Cortex of kidney (tissue), 1 donor: ENCODE data around the gene MFF.
"Not testable (repeated sequence)": the region's sequence is repeated elsewhere in the genome, so short reads cannot be mapped to it uniquely, and the experiment has no call there.

Experiments used
- DNase-seq: peaks from one replicate; lab custom pipeline; 2025; lab: John Stamatoyannopoulos, UW

The MFF gene

DNA sequence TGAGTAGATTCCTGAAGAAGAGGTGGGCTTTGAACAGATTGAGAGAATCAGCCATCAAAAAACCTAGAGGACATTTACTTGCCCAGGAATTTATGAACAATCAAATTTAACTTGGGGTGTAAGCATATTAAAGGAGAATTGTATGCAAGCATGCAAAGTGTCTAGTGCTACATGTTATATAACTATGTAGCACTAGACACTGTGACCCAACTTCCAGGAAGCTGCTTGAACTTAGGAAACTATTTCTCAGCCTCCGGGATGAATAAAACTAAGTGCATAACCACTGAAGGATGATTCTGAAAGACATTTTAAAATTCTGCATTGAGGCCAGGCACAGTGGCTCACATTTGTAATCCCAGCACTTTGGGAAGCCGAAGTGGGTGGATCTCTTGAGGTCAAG lies 12.4 kb downstream of the MFF start:
- no peak for DNase-seq

DNA sequence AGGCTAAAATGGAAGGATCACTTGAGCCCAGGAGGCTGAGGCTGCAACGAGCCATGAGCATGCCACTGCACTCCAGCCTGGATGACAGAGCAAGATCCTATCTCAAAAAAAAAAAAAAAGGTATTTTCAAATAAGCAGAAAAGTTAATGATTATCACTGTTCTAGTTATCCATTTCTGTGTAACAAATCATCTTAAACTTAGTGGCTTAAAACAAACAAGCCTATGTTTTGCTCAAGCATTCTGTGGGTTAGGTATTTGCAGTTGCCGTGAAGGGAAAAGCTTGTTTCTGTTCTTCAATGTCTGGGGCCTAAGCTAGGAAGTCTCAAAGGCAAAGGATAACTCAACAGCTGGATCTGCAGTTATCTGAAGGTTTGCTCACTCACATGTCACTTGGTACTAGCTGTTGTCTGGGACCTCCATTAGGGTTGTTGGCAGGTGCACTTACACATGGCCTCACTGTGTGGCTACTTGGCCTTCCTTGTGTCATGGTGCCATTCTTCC lies 14.1 kb downstream of the MFF start:
- DNase-seq = no peak

DNA sequence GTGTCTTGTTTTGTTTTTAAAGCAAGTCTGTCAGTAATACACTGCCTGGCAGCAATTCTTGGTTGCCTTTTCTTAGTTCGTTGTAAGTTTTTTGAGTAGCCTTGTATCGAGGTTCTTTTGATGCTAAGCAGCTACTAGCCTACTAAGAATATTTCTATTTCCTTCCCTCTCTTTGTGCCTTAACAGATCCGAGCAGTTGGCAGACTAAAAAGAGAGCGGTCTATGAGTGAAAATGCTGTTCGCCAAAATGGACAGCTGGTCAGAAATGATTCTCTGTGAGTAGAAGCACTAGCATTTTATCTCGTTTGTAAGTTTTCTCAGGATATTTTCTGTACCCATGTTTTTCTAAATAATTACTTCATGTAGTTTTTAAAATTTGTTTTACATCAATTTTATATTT lies 15.1 kb downstream of the MFF start:
- no peak for DNase-seq

DNA sequence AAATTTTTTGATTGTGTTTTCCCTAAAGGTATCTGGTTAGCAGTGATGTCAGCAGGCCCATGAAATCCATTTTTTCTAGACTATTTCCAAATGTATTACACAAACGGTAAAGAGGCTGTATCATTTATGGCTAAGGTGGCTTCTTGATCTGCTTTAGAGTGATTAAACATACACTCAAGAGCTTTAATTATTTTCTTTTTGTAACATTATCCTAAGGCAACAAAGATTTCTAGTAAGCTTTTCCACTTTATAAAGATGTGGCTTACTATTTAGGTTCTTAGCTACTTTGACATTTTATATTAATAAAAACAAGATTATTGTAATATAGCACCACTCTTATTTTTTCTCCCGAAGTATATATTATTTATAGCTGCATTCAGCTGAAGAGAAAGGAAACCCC lies 16.5 kb downstream of the MFF start:
- DNase-seq = no peak

DNA sequence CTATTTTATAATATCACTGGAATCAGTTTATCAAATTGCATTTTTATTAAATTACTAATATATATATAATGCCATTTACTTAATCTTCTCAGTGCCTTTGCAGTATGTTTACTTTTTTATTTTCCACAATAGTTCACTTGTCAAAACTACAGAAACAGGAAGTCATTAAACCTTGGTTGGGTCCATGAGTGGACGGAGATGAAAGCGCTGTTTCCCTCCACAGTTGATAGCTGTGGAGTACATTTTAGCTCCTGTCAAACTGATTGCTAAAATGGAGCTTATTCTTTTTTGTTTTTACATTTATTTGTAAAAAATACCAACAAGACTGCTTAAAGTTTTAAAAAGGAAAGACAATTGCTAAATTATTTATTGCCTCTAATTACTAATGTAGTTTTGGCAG lies 19.2 kb downstream of the MFF start:
- DNase-seq = no peak

DNA sequence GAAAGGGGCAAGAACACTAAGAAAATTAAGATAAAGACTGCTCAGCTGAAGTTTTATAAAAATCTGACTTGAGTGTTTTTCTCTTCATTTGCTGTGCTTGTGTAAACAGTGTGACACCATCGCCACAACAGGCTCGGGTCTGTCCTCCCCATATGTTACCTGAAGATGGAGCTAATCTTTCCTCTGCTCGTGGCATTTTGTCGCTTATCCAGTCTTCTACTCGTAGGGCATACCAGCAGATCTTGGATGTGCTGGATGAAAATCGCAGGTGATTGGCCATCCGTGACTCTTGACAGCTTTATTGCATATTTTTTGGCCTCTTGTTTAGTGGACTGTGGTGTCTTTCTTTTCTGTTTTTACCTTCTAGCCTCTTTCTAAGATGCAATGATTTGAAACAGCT lies 22.1 kb downstream of the MFF start:
- no peak for DNase-seq

DNA sequence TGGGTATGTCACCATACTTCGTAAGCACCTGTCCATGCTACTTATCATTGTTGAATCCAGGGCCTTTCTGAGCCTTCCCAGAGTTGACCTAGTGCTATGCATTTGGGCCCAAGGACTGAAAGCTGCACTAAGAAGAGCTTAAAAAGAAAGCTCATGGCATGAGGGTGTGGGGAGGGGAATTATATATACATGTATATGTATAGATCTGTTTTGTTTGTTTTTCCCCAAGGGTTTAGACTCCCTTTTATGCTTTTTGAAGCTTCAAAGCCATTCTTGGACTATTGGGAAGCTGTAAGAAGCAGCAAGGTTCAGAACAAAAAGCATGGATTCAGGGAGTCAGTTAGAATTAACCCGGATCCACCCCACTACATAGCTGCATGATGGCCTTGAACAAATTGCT lies 23.3 kb downstream of the MFF start:
- DNase-seq = no peak

DNA sequence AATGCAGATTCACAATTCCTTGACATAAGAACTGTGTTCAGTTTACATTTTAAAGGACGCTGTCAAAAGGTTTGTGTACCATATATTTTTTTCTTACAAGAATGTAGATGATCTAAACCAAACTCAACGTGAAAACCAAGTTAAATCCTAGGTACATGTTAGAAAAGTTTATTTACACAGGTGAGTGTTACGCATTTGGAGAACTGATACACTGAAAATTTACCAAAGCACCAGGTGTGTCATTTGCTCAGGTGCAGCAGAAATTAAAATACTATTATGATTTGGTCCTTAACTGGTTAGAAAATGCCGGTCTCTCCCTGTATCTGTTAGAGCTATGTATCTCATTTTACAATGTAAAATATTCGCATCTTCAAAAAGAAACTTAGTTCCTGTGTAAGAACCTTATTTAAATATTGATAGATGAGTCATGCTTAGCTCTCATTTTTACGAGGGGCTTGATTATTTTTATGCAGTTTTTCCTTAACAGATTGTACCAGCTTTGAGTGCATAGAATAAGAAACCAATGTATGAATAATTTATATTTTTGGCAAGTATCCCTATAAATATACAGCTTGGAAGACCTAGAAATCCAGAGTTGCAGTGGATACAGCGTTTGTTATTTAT lies 25.1 kb downstream of the MFF start:
- no peak for DNase-seq

DNA sequence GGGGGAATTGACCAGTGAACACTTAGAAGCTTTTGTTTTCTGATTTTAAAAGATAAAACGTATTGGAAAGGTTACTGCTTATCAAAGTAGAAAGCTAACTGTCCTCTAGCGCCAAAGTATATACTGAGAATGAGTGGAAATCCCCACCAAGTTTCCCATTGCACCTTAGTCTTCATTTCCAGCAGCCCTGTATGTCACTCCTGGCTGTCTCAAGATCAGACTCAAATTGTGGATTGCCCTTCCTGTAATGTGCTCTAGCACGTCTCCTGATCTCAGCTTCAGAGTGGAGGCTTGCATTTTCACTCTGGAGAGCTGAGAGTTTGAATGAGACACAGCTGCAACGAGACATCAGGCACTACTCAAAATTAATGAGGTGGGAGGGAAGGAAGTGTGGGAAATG lies 26.6 kb downstream of the MFF start:
- DNase-seq = no peak

DNA sequence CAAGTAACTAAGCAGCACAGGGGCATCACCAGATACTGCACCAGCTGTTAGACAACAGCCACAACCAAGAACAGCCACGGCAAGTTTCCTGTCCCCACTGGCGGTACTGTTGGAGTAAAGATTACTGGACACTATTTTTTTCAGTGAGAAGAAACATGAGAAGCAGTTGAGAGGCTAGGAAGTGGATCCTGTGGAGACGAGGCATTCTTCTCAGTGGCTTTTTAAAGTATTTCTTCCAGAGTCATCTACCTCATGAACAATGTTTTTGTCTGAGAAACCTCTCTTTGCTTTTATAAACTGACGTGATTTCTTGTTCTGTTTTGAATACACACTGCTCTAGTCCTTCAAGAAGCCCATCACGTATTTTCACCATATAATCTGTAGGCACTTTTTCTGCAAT lies 35.3 kb downstream of the MFF start:
- DNase-seq = no peak

DNA sequence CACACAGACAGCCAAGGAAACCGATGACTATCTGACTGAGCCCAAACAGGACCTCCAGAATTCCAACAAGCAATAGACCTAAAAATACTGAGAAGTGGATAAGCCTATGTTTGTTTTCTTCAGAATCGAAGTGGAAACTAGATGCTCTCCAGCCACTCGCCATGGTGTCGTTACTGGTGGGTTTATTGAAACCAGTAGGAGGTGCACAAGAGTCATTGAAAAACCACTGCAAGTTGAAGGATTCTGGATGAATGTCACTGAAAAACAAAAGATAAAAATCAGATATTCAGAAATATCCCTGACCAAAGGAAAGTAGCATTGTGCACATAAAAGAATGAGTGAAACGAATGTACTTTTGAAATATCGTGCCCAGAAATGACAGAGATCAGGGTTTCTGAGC lies 38.7 kb downstream of the MFF start:
- DNase-seq = no peak

DNA sequence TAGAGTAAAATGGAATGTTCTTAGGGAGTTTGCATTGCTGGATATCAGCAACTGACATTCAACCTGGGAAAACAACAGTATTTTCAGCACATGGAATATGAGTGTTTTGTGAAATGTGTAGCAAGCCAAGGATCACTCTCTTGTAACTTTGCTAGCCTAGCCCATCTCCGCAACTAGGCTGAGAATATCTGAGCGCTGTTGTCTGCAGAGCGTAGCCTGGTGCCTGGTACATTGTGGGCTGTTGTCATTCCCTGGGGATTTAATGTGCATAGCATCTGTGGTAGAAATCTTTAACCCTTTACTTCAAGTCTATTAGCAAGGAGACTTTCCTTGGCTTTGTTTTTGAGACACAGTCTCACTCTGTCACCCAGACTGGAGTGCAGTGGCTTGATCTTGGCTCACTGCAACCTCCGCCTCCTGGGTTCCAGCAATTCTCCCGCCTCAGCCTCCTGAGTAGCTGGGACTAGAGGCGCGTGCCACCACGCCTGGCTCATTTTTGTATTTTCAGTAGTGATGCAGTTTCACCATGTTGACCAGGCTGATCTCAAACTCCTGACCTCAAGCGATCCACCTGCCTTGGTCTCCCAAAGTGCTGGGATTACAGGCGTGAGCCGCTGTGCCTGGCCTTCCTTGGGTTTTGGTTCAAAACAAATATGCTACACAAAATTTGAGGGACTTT lies 39.7 kb downstream of the MFF start:
- DNase-seq = not testable (repeated sequence)

DNA sequence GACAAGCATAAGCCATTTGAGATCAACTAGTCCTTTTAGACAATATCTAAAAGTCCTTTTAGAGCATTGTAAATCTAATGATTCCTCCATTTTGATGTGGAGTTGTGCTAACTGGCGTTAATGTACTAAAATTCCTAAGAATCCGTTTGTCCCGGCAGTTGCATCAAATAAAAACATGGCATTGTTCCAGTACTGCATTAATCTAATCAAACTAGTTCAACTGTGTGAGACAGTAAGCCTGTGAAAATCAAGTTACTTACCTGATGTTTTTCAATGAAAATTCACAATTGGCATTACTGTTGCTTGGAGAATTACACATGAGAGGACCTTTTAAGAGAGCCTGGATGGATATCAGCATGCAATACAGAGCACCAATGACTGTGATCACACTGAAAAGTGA lies 40.8 kb downstream of the MFF start:
- no peak for DNase-seq

DNA sequence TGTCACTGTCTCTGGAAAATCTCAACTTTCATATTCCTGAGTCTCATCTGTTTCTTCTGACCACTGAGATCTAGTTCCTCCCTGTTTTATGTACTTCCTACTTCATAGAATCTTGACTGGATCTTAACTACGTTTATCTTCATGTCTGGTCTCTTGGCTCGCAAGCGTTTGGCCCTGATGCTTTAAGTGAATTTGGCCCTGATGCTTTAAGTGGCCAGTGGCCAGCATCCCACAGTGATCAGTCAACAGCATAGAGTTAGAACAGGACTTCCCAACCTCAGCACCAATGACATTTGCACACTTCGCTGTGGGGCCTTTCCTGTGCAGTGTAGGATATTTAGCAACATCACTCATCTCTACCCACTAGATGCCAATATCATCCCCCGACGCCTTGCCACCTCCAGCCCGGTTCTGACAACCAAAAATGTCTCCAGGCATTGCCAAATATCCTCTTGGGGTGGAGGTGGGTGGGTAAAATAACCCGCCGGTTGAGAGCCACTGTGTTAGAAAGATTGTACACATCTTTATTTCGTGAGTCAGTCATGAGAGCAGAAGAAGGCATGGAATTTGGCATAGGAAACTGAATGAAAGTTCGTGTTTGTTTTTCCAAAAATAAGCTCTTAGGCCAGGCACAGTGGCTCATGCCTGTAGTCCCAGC lies 41.8 kb downstream of the MFF start:
- DNase-seq = no peak

DNA sequence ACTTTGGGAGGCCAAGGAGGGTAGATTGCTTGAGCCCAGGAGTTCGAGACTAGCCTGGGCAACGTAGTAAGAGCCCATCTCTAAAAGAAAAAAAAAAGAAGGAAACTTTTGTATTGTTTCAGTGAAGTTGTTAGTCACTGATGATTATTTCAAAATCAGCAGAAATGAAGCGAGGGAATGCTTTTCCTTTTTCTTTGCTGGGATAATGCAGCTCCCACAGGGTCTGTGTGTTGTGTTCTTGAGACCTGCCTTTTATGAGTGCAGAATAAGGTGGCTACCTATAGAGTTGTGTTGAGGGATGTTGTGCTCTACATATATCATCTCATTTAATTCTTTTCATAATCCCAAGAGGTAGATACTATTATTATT lies 42.4 kb downstream of the MFF start:
- no peak for DNase-seq

DNA sequence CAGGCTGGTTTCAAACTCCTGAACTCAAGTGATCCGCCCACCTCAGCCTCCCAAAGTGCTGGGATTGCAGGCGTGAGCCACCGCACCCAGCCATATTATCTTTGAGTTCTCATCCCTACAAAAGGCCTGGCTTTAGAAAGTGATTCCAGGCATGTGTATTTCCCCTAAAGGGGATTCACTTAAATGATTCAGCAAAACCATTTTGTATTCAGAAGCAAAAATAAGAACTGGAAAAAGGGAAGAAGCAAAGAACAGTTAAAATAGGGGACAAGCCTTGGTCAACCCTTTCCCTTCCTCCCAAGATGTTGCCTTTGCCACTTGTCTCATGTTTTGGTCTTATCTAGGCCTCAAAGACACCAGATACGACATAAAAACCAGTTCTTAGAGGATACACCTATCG lies 43.5 kb downstream of the MFF start:
- no peak for DNase-seq

DNA sequence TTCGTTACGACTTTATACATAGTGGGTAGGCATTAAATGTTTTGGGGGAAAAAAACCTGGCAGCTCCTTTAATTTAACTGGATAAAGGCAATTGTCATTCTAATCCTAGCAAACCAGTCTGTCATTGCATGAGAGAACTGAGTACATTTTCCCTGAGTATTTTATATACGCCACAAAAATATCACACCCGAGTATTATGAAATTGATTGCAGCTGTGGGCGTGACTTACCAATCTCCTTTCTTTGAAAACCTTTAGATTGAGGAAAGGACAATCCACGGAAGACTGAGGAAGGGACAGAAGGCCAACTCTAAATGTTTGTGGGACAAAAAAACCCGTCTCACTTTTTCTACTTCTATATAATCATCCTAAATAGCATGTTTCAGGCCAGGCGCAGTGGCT lies 45.0 kb downstream of the MFF start:
- DNase-seq = no peak

DNA sequence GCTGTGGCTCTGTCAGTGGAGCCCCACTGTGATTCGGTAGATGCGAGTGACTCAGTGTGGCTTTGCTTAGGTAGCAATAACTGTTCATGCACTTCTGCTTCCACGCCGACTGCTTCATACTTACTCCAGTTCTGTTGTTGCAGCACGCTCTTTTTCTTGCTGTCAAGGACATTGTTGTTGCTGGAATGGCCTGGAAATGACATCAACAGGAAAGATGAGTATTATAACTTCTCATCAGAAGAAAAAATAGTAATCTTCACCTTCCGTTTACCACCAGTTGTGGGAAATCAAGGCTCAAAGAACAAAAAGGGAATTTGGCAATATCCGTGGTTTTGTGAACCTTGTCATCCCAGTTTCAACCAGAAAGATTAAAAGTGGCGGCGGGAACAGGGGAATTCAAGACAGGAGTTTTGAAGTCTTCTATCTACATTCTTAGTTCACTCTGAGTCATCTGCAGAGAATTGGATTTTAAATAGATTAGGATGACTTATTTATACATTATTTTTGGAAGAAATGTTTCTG lies 45.8 kb downstream of the MFF start:
- DNase-seq = no peak

DNA sequence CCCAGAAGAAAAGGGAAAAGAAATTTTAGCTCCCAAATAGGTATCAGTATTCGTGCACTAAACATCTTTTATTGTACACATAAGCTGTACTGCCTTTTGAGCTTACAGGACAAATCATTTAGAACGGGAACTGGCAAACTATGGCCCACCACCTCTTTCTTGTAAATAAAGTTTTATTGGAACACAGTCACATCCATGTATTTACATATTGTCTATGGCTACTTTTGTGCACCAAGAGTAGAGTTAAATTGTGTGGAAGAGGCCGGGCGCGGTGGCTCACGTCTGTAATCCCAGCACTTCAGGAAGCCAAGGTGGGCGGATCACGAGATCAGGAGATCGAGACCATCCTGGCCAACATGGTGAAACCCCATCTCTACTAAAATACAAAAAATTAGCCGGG lies 48.3 kb downstream of the MFF start:
- no peak for DNase-seq

DNA sequence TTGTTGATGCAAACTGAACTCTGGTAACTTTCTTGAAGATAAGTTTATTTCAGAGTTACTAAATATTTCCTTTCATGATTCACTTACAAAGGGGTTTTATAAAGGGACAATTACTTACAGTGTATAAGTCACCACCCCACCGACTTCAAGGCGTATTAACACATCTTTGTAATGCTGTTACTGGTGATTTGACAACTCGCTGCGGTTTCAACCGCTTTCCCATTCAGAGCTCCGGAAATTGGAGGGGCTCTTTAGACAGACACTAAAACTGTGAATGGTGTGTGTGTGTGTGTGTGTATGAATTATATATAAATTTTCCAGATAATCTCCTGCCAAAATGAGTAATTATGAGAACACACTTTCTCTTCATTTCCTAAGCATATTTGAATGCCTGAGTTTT lies 49.1 kb downstream of the MFF start:
- no peak for DNase-seq

DNA sequence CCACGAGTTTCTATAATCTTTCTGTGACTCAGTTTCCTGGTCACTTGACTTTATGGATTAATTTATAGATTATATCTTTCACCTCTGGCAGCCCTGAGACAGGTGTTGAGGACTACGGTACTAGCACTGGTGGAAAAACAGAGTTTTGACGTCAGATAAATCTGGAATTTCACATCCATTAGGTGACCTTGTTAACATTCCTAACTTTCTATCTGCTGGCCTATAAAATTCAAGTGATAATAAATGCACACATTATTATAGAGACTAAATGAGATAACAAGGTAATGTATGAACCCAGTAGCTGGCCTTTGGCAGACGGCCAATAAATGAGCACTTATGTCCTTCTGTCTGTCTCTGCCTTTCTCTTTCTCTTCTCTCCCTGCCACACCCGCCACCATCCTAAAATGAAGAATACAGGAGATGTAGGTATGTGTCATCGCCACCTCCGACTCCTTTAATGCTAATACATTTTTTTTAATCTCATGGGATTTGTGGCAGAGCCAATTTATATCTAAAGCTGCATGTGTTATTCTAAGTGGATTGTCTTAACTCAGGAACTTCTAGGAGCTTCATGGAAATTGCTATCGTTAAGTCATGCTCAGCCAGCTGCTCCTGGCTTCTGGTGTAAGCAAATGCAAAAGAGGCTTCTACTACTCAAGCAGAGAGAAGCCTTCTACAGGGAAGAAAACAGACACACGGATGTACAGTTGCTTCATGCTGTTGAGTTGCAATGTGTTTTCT lies 51.8 kb downstream of the MFF start:
- no peak for DNase-seq

DNA sequence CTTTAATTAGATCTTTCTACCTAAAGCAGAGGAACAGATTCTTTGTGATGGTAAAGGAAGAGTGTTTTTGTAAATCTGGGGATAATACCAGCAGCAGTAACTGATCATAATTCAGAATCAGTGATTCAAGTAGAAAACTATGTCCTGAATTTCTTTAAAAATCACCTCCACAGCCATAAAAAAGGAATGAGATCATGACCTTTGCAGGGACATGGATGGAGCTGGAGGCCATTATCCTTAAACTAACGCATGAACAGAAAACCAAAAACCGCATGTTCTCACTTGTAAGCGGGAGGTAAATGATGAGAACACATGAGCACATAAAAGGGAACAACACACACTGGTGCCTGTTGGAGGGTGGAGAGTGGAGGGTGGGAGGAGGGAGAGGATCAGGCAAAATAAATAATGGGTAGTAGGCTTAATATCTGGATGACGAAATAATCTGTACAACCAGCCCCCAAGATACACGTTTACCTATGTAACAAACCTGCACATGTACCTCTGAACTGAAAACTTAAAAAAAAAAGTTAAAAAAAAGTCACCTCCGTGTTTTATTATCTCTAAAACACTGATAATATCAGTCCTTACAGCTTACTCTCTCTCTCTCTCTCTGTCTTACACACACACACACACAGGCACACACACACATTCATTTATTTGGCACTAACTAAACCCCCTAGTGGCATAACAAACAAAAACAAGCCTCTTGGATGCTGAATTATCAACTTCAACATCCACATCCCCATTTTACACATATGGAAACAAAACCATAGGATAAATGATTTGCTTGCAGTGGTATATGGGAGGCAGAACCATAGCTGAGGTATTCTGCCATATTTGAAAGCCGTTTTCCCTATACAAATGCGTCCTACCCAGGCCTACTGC lies 52.7 kb downstream of the MFF start:
- DNase-seq = no peak
